GM23338 (cell line): ENCODE data around the gene CDH23.

Experiments used
- CREB1 ChIP-seq: fragments of 250-450 bp; sonication (Bioruptor Pico); IDR thresholded peaks from 2 replicates; pipeline ENCODE4 v1.5.0; 2020; ENCODE audit warnings: low read depth, mild to moderate bottlenecking, moderate library complexity
- EZH2 ChIP-seq: fragments of 200-600 bp; sonication (generic); IDR thresholded peaks from one replicate; pipeline ENCODE4 v1.8.0; 2017; ENCODE audit warnings: antibody characterized with exemption, mild to moderate bottlenecking, low read depth; ENCODE audit not compliant: unreplicated experiment
- EZH2phosphoT487 ChIP-seq: fragments of 200-600 bp; sonication (generic); IDR thresholded peaks from one replicate; pipeline ENCODE4 v1.8.1; 2018; ENCODE audit warnings: antibody characterized with exemption; ENCODE audit not compliant: unreplicated experiment
- JUNB ChIP-seq: IDR thresholded peaks from one replicate; pipeline ENCODE4 v1.6.1; 2016; ENCODE audit warnings: antibody characterized with exemption; ENCODE audit not compliant: unreplicated experiment
- POLR2AphosphoS5 ChIP-seq: IDR thresholded peaks from 2 replicates; pipeline ENCODE4 v1.6.1; 2016; ENCODE audit warnings: antibody characterized with exemption, low read depth
- STAT1 ChIP-seq: IDR thresholded peaks from one replicate; pipeline ENCODE4 v1.6.1; 2016; ENCODE audit warnings: antibody characterized with exemption; ENCODE audit not compliant: unreplicated experiment
- TF ChIP-seq, protein P1 (sequence below), 2 experiments: fragments of 200-600 bp in 1 of 2; sonication (generic) in 1 of 2; conservative IDR thresholded peaks; 2 replicates each; pipeline versions ENCODE4 v1.5.1 to v1.6.1; 2016 to 2017; ENCODE audit warnings: antibody characterized with exemption in 2 of 2, low read depth in 2 of 2, mild to moderate bottlenecking in 2 of 2, moderate library complexity in 1 of 2
- TF ChIP-seq, protein P2 (sequence below): IDR thresholded peaks from one replicate; pipeline ENCODE4 v1.6.1; 2018; ENCODE audit warnings: antibody characterized with exemption; ENCODE audit not compliant: unreplicated experiment
- TF ChIP-seq, protein P3 (sequence below): IDR thresholded peaks from 2 replicates; pipeline ENCODE4 v1.6.1; 2016; ENCODE audit warnings: antibody characterized with exemption

DNA sequence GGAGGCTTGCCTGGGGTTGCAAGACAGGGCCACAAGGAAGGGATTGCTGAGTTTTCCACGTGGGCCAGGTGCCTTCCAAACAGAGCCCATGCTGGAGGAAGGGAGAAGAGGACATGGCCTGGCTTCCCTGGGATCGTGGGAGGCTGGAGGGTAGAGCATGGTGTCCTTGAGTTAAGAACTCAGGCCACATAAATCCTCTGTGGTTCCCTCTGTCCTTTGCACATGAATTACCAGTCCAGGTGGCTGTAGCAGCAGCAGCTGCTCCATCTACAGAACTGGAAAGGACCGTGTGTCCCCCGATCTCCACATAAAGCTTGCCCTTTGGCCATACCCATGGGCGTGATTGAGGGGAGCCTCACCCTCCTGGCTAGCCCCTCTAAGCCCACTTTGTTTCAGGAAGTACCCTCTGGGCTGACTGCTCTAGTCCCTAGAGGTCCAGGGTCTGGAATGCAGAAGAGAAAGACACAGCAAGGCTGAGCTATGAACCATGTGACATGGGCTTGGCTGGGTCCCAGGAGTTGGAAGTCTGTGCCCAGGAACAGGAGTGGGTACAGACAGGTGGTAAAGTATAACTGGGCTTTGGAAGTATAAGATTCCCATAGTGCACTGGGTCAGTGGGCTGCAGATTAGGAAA lies 237.9 kb downstream of the CDH23 start:
- TF ChIP-seq, protein P1, sequence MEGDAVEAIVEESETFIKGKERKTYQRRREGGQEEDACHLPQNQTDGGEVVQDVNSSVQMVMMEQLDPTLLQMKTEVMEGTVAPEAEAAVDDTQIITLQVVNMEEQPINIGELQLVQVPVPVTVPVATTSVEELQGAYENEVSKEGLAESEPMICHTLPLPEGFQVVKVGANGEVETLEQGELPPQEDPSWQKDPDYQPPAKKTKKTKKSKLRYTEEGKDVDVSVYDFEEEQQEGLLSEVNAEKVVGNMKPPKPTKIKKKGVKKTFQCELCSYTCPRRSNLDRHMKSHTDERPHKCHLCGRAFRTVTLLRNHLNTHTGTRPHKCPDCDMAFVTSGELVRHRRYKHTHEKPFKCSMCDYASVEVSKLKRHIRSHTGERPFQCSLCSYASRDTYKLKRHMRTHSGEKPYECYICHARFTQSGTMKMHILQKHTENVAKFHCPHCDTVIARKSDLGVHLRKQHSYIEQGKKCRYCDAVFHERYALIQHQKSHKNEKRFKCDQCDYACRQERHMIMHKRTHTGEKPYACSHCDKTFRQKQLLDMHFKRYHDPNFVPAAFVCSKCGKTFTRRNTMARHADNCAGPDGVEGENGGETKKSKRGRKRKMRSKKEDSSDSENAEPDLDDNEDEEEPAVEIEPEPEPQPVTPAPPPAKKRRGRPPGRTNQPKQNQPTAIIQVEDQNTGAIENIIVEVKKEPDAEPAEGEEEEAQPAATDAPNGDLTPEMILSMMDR (conservative IDR thresholded peaks at IDR 0.05; ENCODE audit: low read depth in 2 of 2) = no peak
- TF ChIP-seq, protein P2, sequence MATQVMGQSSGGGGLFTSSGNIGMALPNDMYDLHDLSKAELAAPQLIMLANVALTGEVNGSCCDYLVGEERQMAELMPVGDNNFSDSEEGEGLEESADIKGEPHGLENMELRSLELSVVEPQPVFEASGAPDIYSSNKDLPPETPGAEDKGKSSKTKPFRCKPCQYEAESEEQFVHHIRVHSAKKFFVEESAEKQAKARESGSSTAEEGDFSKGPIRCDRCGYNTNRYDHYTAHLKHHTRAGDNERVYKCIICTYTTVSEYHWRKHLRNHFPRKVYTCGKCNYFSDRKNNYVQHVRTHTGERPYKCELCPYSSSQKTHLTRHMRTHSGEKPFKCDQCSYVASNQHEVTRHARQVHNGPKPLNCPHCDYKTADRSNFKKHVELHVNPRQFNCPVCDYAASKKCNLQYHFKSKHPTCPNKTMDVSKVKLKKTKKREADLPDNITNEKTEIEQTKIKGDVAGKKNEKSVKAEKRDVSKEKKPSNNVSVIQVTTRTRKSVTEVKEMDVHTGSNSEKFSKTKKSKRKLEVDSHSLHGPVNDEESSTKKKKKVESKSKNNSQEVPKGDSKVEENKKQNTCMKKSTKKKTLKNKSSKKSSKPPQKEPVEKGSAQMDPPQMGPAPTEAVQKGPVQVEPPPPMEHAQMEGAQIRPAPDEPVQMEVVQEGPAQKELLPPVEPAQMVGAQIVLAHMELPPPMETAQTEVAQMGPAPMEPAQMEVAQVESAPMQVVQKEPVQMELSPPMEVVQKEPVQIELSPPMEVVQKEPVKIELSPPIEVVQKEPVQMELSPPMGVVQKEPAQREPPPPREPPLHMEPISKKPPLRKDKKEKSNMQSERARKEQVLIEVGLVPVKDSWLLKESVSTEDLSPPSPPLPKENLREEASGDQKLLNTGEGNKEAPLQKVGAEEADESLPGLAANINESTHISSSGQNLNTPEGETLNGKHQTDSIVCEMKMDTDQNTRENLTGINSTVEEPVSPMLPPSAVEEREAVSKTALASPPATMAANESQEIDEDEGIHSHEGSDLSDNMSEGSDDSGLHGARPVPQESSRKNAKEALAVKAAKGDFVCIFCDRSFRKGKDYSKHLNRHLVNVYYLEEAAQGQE = no peak
- TF ChIP-seq EZH2 (no peak), POLR2AphosphoS5 (no peak), EZH2phosphoT487 (no peak), STAT1 (no peak), CREB1 (CRISPR knock-in tag) (no peak), JUNB (no peak)
- TF ChIP-seq, protein P3, sequence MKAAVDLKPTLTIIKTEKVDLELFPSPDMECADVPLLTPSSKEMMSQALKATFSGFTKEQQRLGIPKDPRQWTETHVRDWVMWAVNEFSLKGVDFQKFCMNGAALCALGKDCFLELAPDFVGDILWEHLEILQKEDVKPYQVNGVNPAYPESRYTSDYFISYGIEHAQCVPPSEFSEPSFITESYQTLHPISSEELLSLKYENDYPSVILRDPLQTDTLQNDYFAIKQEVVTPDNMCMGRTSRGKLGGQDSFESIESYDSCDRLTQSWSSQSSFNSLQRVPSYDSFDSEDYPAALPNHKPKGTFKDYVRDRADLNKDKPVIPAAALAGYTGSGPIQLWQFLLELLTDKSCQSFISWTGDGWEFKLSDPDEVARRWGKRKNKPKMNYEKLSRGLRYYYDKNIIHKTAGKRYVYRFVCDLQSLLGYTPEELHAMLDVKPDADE = no peak
